NCI-H345 treated with DMSO at 0.1 percent for 48 hours (cell line): Measurements from ENCODE around the gene CDC25B.

ENCODE experiments used
- DNase-seq: peaks from one replicate; lab custom pipeline; 2025; ENCODE audit not compliant: unreplicated experiment; lab: John Stamatoyannopoulos, UW

The CDC25B gene

GRCh38 chr20:3802524-3803239 is 6.6 kb downstream of the CDC25B start:
- no peak for DNase-seq

GRCh38 chr20:3803289-3803688 is 7.2 kb downstream of the CDC25B start:
- no peak for DNase-seq

DNA sequence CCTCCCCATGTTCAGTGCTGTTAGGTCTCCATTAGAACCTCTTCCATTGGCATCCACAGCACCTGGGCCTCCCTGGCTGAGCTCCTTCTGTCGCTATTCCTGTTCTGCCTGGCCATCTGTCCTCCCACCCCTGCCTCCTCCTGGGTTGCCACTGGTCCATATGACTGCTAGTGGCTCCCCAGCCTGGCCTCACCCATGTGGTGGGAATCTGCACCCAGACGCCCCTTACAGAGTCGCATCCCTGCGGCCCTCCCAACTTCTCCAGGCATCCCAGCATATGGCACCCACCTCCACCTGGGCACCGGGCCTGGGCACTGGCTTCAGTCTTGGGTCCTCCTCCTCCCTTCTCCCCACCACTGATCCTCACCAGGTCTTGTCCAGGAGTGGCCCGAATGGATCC is 7.7 kb downstream of the CDC25B start:
- no peak for DNase-seq

- DNase-seq: no peak
Observed at GRCh38 chr20:3804254-3804751, 8.2 kb downstream of the CDC25B start.

DNA sequence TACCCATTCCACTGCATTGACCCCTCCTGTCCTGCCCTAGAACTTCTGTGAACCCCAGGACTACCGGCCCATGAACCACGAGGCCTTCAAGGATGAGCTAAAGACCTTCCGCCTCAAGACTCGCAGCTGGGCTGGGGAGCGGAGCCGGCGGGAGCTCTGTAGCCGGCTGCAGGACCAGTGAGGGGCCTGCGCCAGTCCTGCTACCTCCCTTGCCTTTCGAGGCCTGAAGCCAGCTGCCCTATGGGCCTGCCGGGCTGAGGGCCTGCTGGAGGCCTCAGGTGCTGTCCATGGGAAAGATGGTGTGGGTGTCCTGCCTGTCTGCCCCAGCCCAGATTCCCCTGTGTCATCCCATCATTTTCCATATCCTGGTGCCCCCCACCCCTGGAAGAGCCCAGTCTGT is 8.7 kb downstream of the CDC25B start:
- DNase-seq: no peak

DNA sequence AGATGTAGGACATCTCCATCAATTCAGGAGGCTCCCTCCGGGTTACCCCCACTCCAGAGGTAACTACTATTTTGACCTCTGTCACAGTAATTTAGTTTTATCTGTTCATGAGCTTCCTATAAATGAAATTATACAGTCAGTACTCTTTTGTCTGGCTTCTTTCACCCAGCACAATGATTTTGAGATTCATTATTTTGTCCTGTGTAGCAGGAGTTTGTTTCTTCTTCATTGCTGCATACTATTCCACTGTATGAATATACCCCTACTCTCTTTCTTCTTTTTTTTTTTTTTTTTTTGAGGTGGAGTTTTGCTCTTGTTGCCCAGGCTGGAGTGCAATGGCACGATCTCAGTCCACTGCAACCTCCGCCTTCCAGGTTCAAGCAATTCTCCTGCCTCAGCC is 12.4 kb downstream of the CDC25B start:
- DNase-seq: no peak

GRCh38 chr20:3811467-3812258 is 15.6 kb downstream of the CDC25B start:
- DNase-seq: peak; percentile 93

- no peak for DNase-seq
Observed at GRCh38 chr20:3812259-3812681, 16.2 kb downstream of the CDC25B start.

DNA sequence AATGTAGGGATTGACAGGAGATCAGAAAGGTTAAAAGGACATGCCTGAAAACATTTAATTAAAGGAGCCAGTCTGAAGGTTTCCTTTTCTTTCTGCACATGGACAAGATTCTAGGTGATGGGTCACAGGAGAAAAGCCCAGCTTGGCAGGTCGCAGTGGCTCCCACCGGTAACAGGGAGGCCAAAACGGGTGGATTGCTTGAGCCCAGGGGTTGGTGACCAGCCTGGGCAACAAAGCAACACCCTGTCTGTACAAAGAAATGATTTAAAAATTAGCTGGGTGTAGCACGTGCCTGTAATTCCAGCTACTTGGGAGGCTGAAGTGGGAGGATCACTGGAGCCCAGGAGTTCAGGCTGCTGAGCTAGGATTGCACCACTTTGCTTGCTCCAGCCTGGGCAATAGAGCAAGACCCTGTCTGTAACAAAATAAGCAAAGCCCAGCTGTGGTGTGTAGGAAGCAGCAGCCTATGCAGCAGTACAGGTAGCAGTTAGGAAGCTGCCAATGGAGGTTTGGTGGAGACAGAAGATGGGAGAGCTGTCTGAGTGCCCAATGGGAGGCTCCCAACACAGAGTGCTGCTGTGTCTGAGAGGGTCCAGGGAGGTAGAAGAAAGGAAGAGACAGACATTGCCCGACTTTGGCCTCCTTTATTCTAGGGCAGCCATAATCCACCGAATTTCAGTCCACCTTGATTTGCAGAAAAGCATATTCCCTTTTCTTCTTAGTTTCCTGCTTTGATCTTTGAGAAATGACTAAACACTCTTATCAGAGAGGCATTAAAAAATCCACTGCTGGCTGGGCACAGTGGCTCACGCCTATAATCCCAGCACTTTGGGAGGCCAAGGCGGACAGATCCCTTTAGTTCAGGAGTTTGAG is 17.1 kb downstream of the CDC25B start:
- no peak for DNase-seq

DNA sequence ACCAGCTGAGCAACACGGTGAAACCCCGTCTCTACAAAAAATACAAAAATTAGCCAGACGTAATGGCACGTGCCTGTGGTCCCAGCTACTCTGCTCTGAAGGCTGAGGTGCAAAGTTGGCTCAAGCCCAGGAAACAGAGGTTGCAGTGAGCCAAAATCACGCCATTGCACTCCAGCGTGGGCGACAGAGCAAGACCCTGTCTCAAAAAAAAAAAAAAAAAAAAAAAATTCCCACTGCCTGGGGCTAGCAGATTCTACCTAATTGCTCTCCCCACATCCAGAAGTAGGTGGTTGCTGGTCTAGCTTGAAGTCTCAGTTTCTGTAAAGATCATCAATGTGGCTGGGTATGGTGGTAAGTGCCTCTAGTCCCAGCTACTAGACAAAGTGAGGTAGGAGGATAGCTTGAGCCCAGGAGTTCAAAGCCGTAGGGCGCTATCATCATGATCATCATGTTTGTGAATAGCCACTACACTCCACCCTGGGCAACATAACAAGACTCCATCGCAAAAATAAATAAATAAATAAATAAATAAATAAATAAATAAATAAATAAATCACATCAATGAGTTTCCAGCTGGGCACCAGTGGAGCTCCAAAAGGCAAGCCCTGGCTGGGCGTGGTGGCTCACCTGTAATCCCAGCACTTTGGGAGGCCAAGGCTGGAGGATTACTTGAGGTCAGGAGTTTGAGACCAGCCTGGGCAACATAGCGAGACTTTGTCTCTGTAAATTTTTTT is 17.9 kb downstream of the CDC25B start:
- no peak for DNase-seq

- DNase-seq: no peak
Observed at GRCh38 chr20:3814928-3815495, 18.9 kb downstream of the CDC25B start.

GRCh38 chr20:3815703-3816315 is 19.7 kb downstream of the CDC25B start:
- DNase-seq: no peak

DNA sequence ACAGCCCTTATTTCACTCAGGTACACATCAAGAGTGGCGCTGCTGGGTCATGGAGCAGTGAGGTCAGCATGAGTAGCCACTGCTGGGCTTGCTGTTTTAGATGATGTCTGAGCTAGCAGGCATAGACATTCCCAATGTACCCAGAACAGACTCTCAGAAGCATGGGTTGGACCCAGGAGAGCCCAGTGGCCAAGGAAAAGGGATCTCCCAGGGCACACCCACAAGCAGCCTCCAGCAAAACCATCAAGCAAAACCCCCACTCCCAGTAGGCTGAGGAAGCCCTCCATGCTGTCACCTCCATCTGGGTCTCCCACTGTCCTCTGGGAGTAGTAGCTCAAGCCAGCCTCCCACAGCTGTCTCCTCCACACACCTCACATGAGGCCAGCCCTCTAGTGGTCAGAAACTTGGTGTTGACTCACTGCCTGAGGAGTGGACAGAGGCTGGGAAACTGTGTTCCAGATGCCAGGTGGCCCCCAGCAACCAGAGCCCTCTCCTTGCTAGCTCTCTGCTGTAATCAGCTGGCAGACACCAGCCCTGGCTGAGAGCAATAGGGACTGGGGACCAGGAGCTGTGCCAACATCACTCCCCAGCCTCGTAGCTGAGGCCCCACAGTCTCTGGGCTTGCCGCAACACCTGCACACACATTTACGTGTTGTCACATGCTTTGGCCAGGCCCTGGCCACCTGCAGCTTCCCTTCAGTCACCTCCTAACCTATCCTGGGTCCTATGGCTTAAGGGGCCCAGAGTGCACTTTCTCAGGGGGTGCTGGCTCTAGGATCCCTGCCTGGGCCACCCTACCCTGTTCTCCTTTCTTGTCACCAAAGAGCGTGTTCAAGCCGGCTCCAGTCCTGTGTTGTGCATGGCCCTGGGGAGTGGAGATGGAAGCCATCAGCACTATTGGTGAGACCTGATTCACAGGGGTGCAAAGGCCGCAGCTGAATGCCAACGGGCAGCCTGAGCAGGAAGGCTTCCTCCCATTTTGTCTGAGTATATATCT is 22.3 kb downstream of the CDC25B start:
- DNase-seq: peak; percentile 29

DNA sequence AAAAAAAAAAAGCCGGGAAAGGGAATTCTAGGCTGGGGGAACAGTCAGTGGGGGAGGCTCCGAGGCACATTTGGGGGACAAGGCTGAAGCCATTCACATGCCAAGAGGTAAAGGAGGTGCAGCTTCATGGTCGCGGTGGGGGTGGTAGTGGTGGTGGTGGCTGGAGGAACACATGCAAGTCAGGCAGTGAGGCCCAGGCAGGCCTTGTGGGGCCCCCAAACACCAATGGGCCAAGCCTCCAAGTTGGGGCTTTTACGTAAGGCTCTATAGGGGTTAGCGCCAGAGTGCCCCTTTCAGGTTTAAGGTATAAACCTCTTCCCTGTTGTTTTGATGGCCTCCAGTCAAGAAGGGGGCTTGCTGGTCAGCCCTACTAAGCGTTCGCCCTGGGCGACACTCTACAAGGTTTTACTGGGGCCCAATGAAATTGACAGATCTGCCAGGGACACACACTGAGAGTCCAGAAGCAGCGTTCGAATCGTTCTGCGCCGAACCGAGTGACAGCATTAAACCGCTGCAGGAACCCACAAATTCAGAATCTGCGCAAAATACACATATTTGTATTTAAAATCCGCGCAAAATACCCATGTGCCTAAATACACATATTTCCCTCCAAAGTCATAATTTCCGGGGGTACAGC is 23.4 kb downstream of the CDC25B start:
- no peak for DNase-seq

GRCh38 chr20:3820048-3820900 is 24.2 kb downstream of the CDC25B start, which contains the start of gene AP5S1:
Gene AP5S1, plus strand, starts transcription at chr20:3820547. Its CDS starts 1,571 bp downstream, at chr20:3822118.
- peak; percentile 97 for DNase-seq

GRCh38 chr20:3820901-3821727 is 25.0 kb downstream of the CDC25B start:
- no peak for DNase-seq
